G401.6 (cell line): Measurements from ENCODE around the gene FOXP4.

Experiments used
- FAIRE-seq: peaks from 2 replicates; lab custom pipeline; 2012; peaks lifted over from hg19 to GRCh38; lab: Jason Lieb, UNC

Gene FOXP4

GRCh38 chr6:41630069-41630468 is 83.9 kb downstream of the FOXP4 start:
- FAIRE-seq: no peak

GRCh38 chr6:41630946-41631345 is 84.8 kb downstream of the FOXP4 start:
- FAIRE-seq: no peak

- no peak for FAIRE-seq
These were observed 87.0 kb downstream of the FOXP4 start for GRCh38 chr6:41633056-41633634.

- no peak for FAIRE-seq
These were observed 88.5 kb downstream of the FOXP4 start for GRCh38 chr6:41634657-41635056.

GRCh38 chr6:41635365-41635764 is 89.2 kb downstream of the FOXP4 start:
- no peak for FAIRE-seq

GRCh38 chr6:41636833-41637193 is 90.6 kb downstream of the FOXP4 start:
- no peak for FAIRE-seq

GRCh38 chr6:41637194-41638001 is 91.2 kb downstream of the FOXP4 start:
- FAIRE-seq: no peak

- FAIRE-seq: no peak
These were observed 92.1 kb downstream of the FOXP4 start, which contains the start of gene MDFI for GRCh38 chr6:41638002-41638934. MDFI (plus strand) TSS chr6:41638468; CDS start chr6:41638750, 282 bp downstream.

- no peak for FAIRE-seq
These were observed 93.0 kb downstream of the FOXP4 start for GRCh38 chr6:41638935-41639808.

- no peak for FAIRE-seq
These were observed 93.7 kb downstream of the FOXP4 start for GRCh38 chr6:41639809-41640371.

GRCh38 chr6:41640426-41640825 is 94.2 kb downstream of the FOXP4 start:
- FAIRE-seq: no peak

- no peak for FAIRE-seq
These were observed 95.3 kb downstream of the FOXP4 start for GRCh38 chr6:41641352-41641925.

GRCh38 chr6:41642090-41642959 is 96.1 kb downstream of the FOXP4 start:
- FAIRE-seq: no peak

GRCh38 chr6:41642960-41643898 is 97.0 kb downstream of the FOXP4 start:
- FAIRE-seq: no peak

GRCh38 chr6:41643899-41644269 is 97.7 kb downstream of the FOXP4 start:
- FAIRE-seq: no peak

GRCh38 chr6:41644297-41644879 is 98.2 kb downstream of the FOXP4 start:
- no peak for FAIRE-seq

- FAIRE-seq: no peak
These were observed 98.9 kb downstream of the FOXP4 start for GRCh38 chr6:41645007-41645618.
